NCI-H2107 (cell line): Measurements from ENCODE around the gene RBM42.
"Not testable (repeated sequence)": the region's sequence is repeated elsewhere in the genome, so short reads cannot be mapped to it uniquely, and the experiment has no call there.

Experiments
- DNase-seq: peaks from one replicate; lab custom pipeline; 2025; lab: John Stamatoyannopoulos, UW

Gene RBM42

DNA sequence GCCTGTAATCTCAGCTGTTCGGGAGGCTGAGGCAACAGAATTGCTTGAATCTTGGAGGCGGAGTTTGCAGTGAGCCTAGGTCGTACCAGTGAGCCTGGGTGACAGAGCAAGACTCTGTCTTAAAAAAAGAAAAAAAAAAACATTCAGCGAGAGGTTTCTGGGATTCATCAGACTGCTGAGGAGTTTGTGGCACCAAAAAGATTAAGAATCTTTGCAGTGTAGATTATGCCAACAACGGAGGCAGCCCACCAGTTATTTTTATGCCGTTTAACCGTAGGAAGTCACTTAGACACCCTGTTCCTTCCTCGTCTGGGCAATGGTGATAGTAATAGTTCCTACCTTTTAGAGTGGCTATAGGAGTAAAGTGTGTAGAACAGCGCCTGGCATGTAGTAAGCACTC, 21.7 kb downstream of the RBM42 start:
- DNase-seq: no peak

DNA sequence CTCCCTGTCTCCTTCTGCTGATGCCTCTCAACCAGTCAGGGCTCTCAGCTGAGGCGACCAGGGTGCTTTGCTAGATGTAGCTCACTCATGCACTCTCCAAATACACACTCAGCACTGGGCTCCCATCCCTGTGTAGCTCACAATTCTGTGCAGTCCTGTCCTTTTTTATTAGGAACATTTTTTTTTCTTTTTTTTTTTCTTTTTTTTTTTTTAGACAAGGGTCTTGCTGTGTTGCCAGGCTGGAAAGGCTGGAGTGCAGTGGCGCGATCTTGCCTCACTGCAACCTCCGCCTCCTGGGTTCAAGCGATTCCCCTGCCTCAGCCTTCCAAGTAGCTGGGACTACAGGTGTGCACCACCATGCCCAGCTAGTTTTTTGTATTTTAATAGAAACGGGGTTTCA, 26.0 kb downstream of the RBM42 start:
- DNase-seq: not testable (repeated sequence)

DNA sequence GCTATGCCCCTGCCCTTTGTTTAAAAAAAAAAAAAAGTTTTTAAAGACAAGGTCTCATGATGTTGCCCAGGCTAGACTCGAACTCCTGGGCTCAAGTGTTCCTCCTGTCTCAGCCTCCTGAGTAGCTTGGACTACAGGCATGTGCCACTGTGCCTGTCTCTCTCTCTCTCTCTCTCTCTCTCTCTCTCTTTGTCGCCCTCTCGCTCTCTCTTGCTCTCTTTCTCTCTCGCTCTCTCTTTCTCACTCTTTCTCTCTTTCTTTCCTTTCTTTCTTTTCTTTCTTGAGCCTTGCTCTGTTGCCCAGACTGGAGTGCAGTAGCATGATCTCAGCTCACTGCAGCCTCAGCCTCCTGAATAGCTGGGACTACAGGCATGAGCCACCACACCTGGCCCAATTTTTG, 26.8 kb downstream of the RBM42 start:
- no peak for DNase-seq

DNA sequence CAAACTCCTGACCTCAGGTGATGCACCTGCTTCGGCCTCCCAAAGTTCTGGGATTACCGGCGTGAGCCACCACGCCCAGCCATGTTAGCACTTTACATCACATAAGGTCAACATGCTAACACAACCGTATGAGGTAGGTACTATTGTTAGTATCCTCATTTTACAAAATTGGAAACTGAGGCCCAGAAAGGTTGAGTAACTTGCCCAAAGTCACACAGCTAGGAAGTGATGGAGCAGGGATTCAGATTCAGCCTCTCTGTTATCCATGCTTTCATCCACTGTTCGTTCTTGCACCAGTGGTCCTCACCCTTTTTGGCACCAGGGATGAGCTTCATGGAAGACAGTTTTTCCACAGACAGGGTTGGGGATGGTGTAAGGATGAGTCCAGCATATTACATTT, 27.9 kb downstream of the RBM42 start:
- no peak for DNase-seq

DNA sequence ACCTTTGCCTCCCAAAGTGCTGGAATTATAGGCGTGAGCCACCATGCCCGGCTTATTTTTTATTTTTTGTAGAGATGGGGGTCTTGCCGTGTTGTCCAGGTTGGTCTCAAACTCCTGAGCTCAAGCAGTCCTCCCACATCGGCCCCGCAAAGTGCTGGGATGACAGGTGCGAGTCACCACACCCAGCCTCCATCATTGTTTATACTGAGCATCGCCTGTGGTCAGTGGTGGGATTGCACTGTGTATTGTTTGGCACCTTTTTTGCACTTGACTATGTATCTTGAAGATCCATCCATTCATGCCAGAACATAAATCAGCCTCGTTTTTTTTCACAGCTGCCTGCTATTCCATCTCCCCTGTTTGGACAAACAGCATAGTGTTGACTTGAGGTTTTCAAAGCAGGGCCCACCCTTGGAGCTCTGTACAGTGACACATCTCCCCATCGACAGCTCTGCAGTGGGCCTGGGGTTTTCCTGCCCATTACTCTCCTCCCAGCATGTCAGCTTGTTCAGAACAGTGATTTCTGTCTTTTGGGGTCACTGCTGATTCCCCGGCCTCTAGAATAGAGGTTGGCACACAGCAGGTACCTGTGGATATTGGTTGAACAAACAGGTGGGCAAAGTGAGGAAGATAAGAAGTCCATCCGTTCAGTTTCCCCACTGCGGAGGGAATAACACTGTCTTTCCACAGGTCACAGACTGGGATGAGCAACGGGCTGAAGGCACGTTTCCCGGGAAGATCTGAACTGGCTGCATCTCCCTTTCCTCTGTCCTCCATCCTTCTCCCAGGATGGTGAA, 29.3 kb downstream of the RBM42 start:
- no peak for DNase-seq

DNA sequence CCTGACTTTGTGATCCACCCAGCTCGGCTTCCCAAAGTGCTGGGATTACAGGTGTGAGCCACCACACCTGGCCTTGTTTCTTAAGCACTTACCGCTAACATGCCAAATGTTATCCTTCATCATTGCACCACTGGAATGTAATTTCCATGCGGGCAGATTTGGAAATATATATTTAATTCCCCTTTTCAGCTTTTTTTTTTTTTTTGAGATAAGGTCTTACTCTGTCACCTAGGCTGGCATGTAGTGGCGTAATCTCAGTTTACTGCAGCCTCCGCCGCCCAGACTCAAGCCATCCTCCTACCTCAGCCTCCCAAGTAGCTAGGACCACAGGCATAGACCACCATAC, 33.1 kb downstream of the RBM42 start:
- no peak for DNase-seq

DNA sequence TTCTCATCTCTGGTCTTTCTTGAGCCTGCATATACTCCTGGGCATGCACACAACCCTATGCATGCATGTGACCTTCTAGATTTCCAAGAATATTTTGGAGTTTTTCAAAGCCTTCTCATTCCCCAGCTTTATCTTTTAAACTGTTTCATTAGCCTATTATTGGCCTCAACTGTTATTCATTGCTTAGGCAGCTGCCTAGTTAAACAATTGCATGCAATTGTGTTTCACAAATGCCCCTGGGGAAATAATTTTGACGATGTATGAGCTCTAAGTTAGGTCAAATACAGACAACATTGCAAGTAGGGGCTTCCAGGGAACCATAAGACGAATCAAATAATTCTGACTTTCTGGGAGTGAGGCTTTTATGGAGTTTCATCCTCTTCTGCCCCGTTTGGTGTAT, 35.1 kb downstream of the RBM42 start:
- no peak for DNase-seq

DNA sequence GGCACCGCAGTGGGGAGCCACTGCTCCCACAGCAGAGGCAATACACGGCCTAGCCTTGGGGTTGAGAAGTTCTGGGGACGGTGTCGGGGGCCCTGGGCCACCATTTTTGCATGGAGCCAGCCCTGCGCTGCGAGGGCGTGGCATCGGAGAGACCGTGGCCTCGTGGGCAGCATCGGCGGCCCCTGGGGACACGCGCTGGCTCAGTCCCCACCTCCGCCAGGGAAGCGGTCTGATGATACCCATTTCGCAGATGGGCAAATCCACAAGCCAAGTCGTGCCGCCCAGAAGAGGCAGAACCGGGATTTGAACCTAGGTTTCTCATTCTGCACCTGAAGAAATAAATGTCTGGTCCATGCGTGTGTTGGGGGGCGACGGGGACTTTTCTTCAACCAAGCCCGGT, 36.3 kb downstream of the RBM42 start:
- no peak for DNase-seq

DNA sequence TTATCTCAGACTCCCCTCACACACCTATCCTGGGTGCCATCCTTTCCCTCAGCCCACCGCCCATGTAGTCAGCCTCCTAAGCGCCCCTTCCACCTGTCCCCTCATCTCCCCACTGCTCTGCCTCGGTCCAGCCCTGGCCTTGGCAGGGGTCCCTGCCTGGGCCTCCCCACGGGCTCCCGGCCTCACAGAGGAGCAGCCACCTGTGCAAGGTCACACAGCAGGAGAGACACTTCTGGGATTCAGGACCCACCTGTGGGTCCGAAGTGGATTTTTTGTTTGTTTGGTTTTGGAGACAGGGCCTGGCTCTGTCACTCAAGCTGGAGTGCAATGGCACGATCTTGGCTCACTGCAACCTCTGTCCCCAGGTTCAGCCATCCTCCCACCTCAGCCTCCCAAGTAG, 36.8 kb downstream of the RBM42 start:
- DNase-seq: no peak

DNA sequence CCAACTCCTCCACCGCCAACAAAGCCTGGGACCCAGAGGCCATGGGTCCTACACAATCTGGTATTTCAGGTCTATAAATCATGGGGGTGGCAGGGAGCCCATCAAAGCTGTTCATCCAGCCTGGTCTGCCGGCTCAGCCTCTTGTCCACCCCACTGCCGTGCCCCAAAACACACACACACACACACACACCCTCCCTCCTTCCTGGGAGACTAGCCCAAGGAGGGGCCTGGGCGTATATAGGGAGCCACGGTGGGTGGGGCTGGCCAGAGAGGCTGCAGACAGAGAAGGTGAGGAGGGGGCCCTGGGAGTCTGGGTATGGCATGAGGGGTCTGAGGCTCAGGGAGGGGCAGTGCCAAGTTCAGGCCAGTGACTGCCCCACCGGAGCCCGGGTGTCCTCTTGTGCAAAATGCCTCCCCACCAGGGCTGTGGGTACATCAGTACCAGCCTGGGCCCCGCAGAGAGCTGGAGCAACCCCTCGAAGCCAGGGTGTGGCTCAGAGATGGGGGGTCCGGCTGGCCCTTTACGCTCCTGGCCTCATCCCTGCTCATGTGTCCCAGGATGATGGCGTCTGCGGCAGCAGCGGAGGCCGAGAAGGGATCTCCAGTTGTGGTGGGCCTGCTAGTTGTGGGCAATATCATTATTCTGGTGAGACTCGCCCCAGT, 37.5 kb downstream of the RBM42 start, which contains the start of gene UPK1A:
Gene UPK1A (plus strand): TSS at position 267 of the 663 bp plus-strand sequence. CDS start 296 bp downstream, at position 563.
- no peak for DNase-seq

DNA sequence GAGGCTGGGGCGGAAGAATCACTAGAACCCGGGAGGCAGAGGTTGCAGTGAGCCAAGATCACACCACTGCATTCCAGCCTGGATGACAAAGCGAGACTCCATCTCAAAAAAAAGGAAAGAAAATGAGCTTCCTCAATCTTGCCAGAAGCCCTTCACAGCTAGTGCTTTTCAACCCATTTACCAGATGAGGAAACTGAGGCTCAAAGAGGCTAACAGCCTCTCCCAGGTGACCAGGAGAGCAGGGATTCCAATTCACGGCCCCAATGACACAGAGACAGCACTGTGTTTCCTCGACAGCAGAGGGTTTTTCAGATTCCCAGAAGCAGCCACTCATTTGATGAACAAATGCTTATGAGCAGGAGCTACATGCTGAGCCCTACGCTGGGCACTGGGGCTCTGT, 40.7 kb downstream of the RBM42 start:
- DNase-seq: no peak

DNA sequence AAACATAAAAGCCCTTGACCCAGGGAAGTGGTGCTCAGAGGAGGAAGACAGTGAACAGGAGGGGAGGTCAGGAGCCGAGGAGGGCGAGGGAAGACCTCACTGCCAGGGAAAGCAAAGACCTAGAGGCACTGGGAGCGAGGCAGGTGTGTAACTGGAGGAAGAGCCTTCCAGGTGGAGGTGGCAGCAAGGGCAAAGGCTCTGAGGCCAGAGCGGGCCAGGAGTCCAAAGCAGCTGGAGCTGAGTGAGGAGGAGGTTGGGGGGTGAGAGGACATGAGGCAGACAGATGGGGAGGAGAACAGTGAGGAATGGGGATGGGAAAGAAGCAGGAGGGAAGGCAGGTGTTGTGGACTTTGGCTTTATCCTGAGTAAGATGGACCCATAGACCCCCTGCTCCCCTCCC, 41.1 kb downstream of the RBM42 start:
- no peak for DNase-seq

DNA sequence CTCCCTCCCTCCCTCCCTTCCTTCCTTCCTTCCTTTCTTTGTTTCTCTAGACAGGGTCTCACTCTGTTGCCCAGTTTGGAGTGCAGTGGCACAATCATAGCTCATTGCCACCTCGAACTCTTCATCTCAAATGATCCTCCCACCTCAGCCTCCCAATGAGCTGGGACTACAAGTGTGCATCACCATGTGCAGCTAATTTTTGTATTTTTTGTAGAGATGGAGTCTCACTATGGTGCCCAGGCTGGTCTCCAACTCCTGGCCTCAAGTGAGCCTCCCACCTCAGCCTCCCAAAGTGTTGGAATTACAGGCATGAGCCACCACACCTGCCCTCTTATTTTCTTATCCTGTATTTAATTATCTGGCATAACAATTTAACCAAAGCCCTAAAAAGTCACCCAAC, 41.9 kb downstream of the RBM42 start:
- no peak for DNase-seq

DNA sequence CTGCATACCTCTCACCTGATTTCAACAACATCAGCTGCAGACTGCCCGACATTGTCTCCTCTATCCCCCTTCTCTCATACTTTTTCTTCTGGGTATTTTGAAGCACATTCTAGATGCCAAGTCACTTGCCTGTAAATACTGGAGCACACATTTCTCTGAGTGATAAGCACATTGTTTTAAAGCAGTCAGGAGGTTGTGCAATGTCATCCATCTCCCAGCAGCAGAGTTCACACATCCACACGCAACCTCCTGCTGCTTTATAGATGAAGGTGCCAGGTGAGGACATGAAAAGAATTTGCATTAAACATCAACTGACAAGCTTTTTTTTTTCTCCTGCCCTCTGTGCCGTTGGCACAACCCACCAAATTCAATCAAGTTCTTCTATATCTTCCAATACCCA, 43.0 kb downstream of the RBM42 start:
- no peak for DNase-seq

DNA sequence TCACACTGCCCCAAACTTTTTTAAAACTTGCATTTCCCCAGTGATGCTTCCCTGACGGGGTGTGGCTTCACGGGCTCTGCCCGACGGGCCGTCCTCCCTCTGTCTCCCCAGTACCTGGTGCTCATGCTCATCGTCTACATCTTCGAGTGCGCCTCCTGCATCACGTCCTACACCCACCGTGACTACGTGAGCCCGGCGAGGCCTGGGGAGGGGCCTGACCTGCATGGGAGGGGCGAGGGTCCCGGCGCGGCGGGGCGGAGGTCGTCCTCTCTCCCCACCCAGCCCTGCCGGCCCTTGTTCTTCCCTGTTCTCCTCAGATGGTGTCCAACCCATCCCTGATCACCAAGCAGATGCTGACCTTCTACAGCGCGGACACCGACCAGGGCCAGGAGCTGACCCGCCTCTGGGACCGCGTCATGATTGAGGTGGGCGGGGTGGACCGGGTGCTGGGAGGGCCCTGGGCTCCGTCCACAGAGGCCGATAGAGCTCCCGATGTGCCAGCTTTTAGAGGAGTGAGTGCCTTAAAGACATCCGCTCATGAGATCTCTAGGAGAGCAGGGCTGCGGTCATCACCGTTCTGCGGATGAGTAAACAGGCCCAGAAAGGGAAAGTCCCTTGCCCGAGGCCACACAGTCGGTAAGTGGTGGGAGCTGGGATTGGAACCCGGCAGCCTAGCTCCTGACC, 44.4 kb downstream of the RBM42 start:
- DNase-seq: no peak

DNA sequence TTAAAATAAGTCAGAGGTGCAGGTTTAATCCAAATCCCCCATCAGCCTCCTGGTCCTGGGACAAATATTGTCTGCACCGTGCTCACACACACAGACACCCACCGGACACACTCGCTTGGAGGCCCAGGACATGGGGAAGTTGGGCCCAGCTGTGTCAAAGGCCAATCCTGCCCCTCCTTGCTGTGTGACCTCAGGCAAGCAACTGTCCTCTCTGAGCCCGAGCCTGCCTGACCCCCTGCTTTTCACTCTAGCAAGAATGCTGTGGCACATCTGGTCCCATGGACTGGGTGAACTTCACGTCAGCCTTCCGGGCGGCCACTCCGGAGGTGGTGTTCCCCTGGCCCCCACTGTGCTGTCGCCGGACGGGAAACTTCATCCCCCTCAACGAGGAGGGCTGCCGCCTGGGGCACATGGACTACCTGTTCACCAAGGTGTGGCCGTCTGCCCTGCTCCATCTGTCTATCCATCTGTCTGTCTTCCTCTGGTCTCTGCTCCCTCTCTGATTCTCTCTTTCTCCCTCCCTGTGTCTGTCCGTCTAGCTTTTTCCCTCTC, 46.8 kb downstream of the RBM42 start:
- no peak for DNase-seq
